ENCODE measurements around the gene ABCA10. TPM values are rescaled to one million over a fixed set of nuclear protein-coding genes. Genes with fewer than 3 reads are reported as not detected.

Gene ABCA10
- total RNA-seq, 1 experiment from 2014 or later, result 18.3 TPM

DNA sequence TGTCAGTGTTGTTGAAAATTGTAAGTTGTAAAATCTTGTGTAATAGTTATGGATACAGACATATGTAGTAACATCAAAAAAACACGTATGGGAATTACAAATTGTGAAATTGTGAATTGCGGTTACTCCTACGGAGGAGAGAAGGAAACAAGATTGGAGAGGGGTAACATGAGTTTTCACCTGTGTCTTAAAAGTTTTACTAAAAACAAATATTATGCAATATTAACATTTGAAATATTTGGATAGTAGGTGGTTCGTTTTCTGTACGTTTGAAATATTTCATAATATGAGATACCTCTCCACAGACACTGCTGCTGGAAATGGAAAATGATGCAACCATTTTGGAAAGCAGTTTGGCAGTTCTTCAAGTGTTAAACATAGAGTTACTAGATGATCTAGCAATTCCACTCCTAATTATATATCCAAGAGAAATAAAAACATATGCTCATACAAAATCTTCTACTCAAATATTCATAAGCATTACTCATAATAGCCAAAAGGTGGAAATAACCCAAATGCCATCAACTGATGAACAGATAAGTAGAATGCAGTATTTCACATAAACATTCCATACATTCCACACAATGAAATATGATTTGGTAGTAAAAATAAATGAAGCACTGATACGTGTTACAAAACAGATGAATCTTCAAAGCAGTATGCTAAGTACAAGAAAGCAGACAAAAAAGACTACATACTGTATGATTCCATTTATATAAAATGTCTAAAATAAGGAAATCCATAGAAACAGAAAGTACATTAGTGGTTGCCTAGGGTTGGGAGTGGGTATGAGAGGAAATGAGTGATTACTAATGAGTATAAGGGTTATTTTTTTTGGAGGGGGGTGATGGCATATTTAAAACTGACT lies 40.7 kb upstream of the ABCA10 start:
- TF ChIP-seq, protein P1, sequence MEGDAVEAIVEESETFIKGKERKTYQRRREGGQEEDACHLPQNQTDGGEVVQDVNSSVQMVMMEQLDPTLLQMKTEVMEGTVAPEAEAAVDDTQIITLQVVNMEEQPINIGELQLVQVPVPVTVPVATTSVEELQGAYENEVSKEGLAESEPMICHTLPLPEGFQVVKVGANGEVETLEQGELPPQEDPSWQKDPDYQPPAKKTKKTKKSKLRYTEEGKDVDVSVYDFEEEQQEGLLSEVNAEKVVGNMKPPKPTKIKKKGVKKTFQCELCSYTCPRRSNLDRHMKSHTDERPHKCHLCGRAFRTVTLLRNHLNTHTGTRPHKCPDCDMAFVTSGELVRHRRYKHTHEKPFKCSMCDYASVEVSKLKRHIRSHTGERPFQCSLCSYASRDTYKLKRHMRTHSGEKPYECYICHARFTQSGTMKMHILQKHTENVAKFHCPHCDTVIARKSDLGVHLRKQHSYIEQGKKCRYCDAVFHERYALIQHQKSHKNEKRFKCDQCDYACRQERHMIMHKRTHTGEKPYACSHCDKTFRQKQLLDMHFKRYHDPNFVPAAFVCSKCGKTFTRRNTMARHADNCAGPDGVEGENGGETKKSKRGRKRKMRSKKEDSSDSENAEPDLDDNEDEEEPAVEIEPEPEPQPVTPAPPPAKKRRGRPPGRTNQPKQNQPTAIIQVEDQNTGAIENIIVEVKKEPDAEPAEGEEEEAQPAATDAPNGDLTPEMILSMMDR (IDR thresholded peaks at IDR 0.05; ENCODE audit: unreplicated experiment), result no peak
- Mint-ChIP-seq H3K36me3 (ENCODE audit: insufficient read depth, unreplicated experiment) (no peaks in the 10 kb centered on the region), H3K4me1 (ENCODE audit: insufficient read depth, unreplicated experiment) (peaks cover 18% of the 10 kb centered on the region), H3K9me3 (ENCODE audit: unreplicated experiment) (no peaks in the 10 kb centered on the region), H3K27ac (ENCODE audit: low read depth, unreplicated experiment) (peak overlapping the region; percentile 1), H3K27me3 (ENCODE audit: insufficient read depth, unreplicated experiment) (no peaks in the 10 kb centered on the region), H3K4me3 (ENCODE audit: unreplicated experiment) (peak overlapping the region; percentile 15)
- POLR2A ChIA-PET, result interaction anchor here (0.7 to 2.5 kb wide), 6 partner anchors 27 to 1499 kb away, joined by 3 to 12 read pairs (median 4); partner anchors contain the start of gene ABCA5
- no TSS peak for BruUV-seq (replicated peaks)
- CTCF ChIA-PET, result interaction anchor here (0.6 to 1.3 kb wide), 3 partner anchors 48 to 756 kb away, joined by 3 to 4 read pairs (median 3); no protein-coding TSS in a partner anchor
- DNase-seq (ENCODE audit: unreplicated experiment), result peak; percentile 90
- intact Hi-C loops (cut with micrococcal nuclease), result loop anchor here (1.0 kb wide), 1 partner anchor 58 kb away; the partner anchor contains the start of gene ABCA5

DNA sequence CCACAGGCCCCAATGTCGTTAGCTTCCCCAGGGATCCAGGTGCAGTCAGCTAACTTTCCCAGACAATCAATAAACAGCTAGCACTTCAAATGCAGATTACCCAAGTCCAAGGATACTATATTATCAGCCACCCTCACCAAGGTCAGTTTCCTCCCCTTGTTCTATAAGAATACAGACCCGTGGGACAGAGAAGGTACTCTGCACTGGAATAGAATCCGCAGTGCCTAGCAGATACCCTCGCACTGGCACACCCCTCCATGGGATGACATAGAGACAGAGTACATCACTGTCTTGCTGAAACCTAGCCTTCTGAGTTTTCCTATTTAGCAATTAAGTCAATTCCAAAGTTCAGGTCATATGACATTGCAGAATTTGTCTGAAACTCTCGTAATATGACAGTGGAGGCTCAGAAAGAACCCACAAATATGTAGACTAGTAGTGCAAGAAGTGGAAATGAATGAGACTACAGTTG lies 40.0 kb upstream of the ABCA10 start:
- no peaks in the 10 kb centered on the region for H3K36me3 Mint-ChIP-seq (ENCODE audit: insufficient read depth, unreplicated experiment)
- POLR2A ChIA-PET, result interaction anchor here (0.7 to 1.6 kb wide), 5 partner anchors 26 to 271 kb away, joined by 3 to 5 read pairs (median 3); partner anchors contain the start of gene ABCA5
- peak overlapping the region; percentile 1 for H3K27ac Mint-ChIP-seq (ENCODE audit: low read depth, unreplicated experiment)
- no peak for DNase-seq (ENCODE audit: unreplicated experiment)
- TF ChIP-seq, protein P1 (IDR thresholded peaks at IDR 0.05; ENCODE audit: unreplicated experiment), result no peak
- CTCF ChIA-PET, result interaction anchor here (0.6 to 0.9 kb wide), 2 partner anchors 256 to 757 kb away, joined by 3 read pairs; no protein-coding TSS in a partner anchor
- no TSS peak for BruUV-seq (replicated peaks)
- H3K27me3 Mint-ChIP-seq (ENCODE audit: insufficient read depth, unreplicated experiment), result no peaks in the 10 kb centered on the region
- H3K4me1 Mint-ChIP-seq (ENCODE audit: insufficient read depth, unreplicated experiment), result peaks cover 18% of the 10 kb centered on the region
- H3K4me3 Mint-ChIP-seq (ENCODE audit: unreplicated experiment), result peak overlapping the region; percentile 1
- no peaks in the 10 kb centered on the region for H3K9me3 Mint-ChIP-seq (ENCODE audit: unreplicated experiment)
- intact Hi-C loops (cut with micrococcal nuclease), result loop anchor here (1.0 kb wide), 1 partner anchor 59 kb away; the partner anchor contains the start of gene ABCA5

DNA sequence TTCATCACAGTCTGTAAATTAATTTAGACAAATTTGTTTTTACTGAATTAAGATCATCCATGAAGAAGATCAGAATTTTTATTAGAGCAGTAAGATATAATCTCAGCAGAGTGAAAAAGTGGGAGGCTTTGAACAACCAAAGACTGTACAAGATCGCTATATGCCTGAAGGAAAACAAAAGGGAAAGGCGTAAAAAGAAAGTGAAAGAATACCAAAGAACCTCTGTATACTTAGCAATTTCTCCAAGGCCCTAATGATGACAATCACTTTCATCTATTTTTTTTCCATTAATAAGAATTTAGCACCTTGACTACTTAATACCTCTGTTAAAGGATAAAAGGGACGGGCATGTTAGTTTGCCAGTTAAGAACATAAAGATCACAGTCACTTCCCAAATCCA lies 38.6 kb upstream of the ABCA10 start:
- TF ChIP-seq, protein P1 (IDR thresholded peaks at IDR 0.05; ENCODE audit: unreplicated experiment), result no peak
- no TSS peak for BruUV-seq (replicated peaks)
- Mint-ChIP-seq H3K27ac (ENCODE audit: low read depth, unreplicated experiment) (no peak overlapping the region), H3K27me3 (ENCODE audit: insufficient read depth, unreplicated experiment) (no peaks in the 10 kb centered on the region), H3K9me3 (ENCODE audit: unreplicated experiment) (no peaks in the 10 kb centered on the region), H3K4me1 (ENCODE audit: insufficient read depth, unreplicated experiment) (peaks cover 18% of the 10 kb centered on the region), H3K4me3 (ENCODE audit: unreplicated experiment) (no peak overlapping the region), H3K36me3 (ENCODE audit: insufficient read depth, unreplicated experiment) (no peaks in the 10 kb centered on the region)
- POLR2A ChIA-PET, result interaction anchor here (1.2 kb wide), 1 partner anchor 60 kb away, joined by 5 read pairs; the partner anchor contains the start of gene ABCA5
- intact Hi-C loops (cut with micrococcal nuclease), result no loop called here
- CTCF ChIA-PET, result interaction anchor here (0.6 kb wide), 1 partner anchor 1930 kb away, joined by 3 read pairs; no protein-coding TSS in a partner anchor
- DNase-seq (ENCODE audit: unreplicated experiment), result no peak

DNA sequence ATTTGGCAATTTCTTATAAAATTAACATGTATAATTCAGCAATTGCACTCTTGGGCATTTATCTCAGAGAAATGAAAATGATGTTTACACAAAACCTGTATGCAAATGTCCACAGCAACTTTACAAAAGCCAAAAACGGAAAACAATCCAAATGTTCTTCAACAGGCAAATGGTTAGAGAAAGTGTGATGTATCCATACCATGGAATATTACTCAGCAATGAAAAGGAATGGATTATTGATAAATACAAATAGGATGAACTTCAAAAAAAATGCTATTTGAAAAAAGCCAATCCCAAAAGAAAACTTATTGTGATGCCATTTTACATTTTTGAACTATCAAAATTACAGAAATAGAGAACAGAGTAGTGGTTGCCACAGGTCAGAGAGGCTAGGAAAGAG lies 37.2 kb upstream of the ABCA10 start:
- Mint-ChIP-seq H3K27ac (ENCODE audit: low read depth, unreplicated experiment) (no peak overlapping the region), H3K4me3 (ENCODE audit: unreplicated experiment) (no peak overlapping the region), H3K36me3 (ENCODE audit: insufficient read depth, unreplicated experiment) (no peaks in the 10 kb centered on the region), H3K9me3 (ENCODE audit: unreplicated experiment) (no peaks in the 10 kb centered on the region), H3K27me3 (ENCODE audit: insufficient read depth, unreplicated experiment) (no peaks in the 10 kb centered on the region), H3K4me1 (ENCODE audit: insufficient read depth, unreplicated experiment) (peaks cover 18% of the 10 kb centered on the region)
- no peak for DNase-seq (ENCODE audit: unreplicated experiment)
- intact Hi-C loops (cut with micrococcal nuclease), result no loop called here
- BruUV-seq (replicated peaks), result no TSS peak
- ChIA-PET POLR2A (no interaction called here), CTCF (no interaction called here)
- TF ChIP-seq, protein P1 (IDR thresholded peaks at IDR 0.05; ENCODE audit: unreplicated experiment), result no peak
